Endothelial cell of umbilical vein (primary cell): Measurements from ENCODE around the gene CAMTA1. TPM values are rescaled to one million over a fixed set of nuclear protein-coding genes. Genes with fewer than 3 reads are reported as not detected.

Source experiments
- BruUV-seq: library from RNA; stranded (reverse); fragments of 400-500 nt; replicated peaks from 2 replicates; lab custom pipeline; 2021; lab: Mats Ljungman, UMichigan
- CTCF ChIA-PET: fragments of 300-600, 350-600 bp; sonication (Branson Sonifier 250); formaldehyde crosslinking; loops from one replicate; lab custom pipeline; 2021; ENCODE audit warnings: antibody characterized with exemption, inconsistent platforms; lab: Charles Lee
- POLR2A ChIA-PET: fragments of 300-600, 350-600 bp; sonication (Branson Sonifier 250); formaldehyde crosslinking; loops from one replicate; lab custom pipeline; 2021; ENCODE audit warnings: antibody characterized with exemption, inconsistent platforms; lab: Charles Lee
- DNase-seq: peaks from one replicate; pipeline ENCODE4 v3.0.0-alpha.2; 2011; ENCODE audit warnings: low read depth, low spot score
- FAIRE-seq: peaks from 2 replicates; lab custom pipeline; 2011; peaks lifted over from hg19 to GRCh38; lab: Jason Lieb, UNC
- H2AFZ ChIP-seq: 2 replicates; pipeline ENCODE4 v1.6.0; 2012; ENCODE audit warnings: low read depth, low read length, control low read depth, inconsistent platforms
- H3K27ac ChIP-seq: 2 replicates; pipeline ENCODE4 v1.5.1; 2011; ENCODE audit warnings: low read depth, mild to moderate bottlenecking, control low read depth, low read length, moderate library complexity; ENCODE audit not compliant: insufficient read depth
- H3K27me3 ChIP-seq, 2 experiments: 2 replicates each; pipeline versions ENCODE4 v1.6.0 to v1.6.1; 2011; ENCODE audit warnings: low read length in 2 of 2, mixed read lengths in 1 of 2; ENCODE audit not compliant: control insufficient read depth in 2 of 2, insufficient read depth in 2 of 2
- H3K36me3 ChIP-seq, 2 experiments: 2 replicates in 1 of 2; 3 replicates in 1 of 2; pipeline ENCODE4 v1.5.1; 2011; ENCODE audit warnings: low read length in 2 of 2, mild to moderate bottlenecking in 1 of 2, moderate library complexity in 1 of 2; ENCODE audit not compliant: control insufficient read depth in 2 of 2, insufficient read depth in 2 of 2; ENCODE audit errors: extremely low read depth in 1 of 2
- H3K4me1 ChIP-seq: 3 replicates; pipeline ENCODE4 v1.5.1; 2011; ENCODE audit warnings: mild to moderate bottlenecking, low read length; ENCODE audit not compliant: control insufficient read depth, insufficient read depth; ENCODE audit errors: extremely low read depth
- H3K4me2 ChIP-seq: 2 replicates; pipeline ENCODE4 v1.6.1; 2011; ENCODE audit warnings: low read length, control low read depth, mixed read lengths; ENCODE audit not compliant: insufficient read depth
- H3K4me3 ChIP-seq, 3 experiments: fragments of 200-600 bp in 1 of 3; sonication (generic), shearing (Covaris generic) in 1 of 3; replicated peaks in 1 of 3; 2 replicates each; pipeline ENCODE4 v1.5.1; 2011 to 2016; ENCODE audit warnings: control low read depth in 3 of 3, low read length in 3 of 3, mild to moderate bottlenecking in 2 of 3, inconsistent platforms in 1 of 3, low read depth in 1 of 3, moderate library complexity in 1 of 3; ENCODE audit not compliant: insufficient read depth in 1 of 3
- H3K79me2 ChIP-seq: 2 replicates; pipeline ENCODE4 v1.6.0; 2012; ENCODE audit warnings: low read length, inconsistent platforms; ENCODE audit not compliant: control insufficient read depth, insufficient read depth
- H3K9ac ChIP-seq: replicated peaks from 2 replicates; pipeline ENCODE3; 2011; ENCODE audit warnings: low read length, control low read depth; ENCODE audit not compliant: insufficient read depth; ENCODE audit errors: extremely low read depth
- H3K9me1 ChIP-seq: replicated peaks from 3 replicates; pipeline ENCODE4 v1.6.0; 2011; ENCODE audit warnings: mild to moderate bottlenecking, low read length; ENCODE audit not compliant: control insufficient read depth, insufficient read depth; ENCODE audit errors: extremely low read depth
- H3K9me3 ChIP-seq: replicated peaks from 2 replicates; pipeline ENCODE4 v1.5.1; 2012; ENCODE audit warnings: low read length, inconsistent platforms; ENCODE audit not compliant: control insufficient read depth, insufficient read depth
- H4K20me1 ChIP-seq: replicated peaks from 2 replicates; pipeline ENCODE3; 2011; ENCODE audit warnings: mild to moderate bottlenecking, low read length; ENCODE audit not compliant: control insufficient read depth, insufficient read depth; ENCODE audit errors: extremely low read depth
- EZH2 ChIP-seq: IDR thresholded peaks from 2 replicates; pipeline ENCODE4 v1.6.1; 2012; ENCODE audit warnings: borderline replicate concordance, low read depth, mild to moderate bottlenecking, moderate library complexity, low read length, inconsistent platforms; ENCODE audit not compliant: severe bottlenecking
- FOS ChIP-seq: IDR thresholded peaks from 2 replicates; pipeline ENCODE4 v1.6.1; 2011; ENCODE audit warnings: mild to moderate bottlenecking, low read length, moderate library complexity, borderline replicate concordance; ENCODE audit not compliant: insufficient read depth
- GATA2 ChIP-seq: IDR thresholded peaks from 2 replicates; pipeline ENCODE4 v1.7.0; 2011; ENCODE audit warnings: low read depth, mild to moderate bottlenecking, moderate library complexity, mixed read lengths, low read length; ENCODE audit not compliant: insufficient read length, insufficient read depth
- JUN ChIP-seq: IDR thresholded peaks from 2 replicates; pipeline ENCODE4 v1.6.1; 2011; ENCODE audit warnings: borderline replicate concordance, low read depth; ENCODE audit not compliant: insufficient read length, insufficient read depth
- MYC ChIP-seq: IDR thresholded peaks from one replicate; pipeline ENCODE4 v1.6.1; 2011; ENCODE audit warnings: mild to moderate bottlenecking, low read depth, low read length
- POLR2A ChIP-seq: IDR thresholded peaks from 2 replicates; pipeline ENCODE4 v1.6.1; 2012; ENCODE audit warnings: low read depth, mild to moderate bottlenecking, control low read depth, low read length
- POLR2AphosphoS5 ChIP-seq: IDR thresholded peaks from 2 replicates; pipeline ENCODE4 v1.6.1; 2012; ENCODE audit warnings: low read depth, mild to moderate bottlenecking, control low read depth, low read length, moderate library complexity; ENCODE audit not compliant: insufficient read depth
- dilution Hi-C: fragments of 300-500 bp; cut with MboI; formaldehyde crosslinking; loops from one replicate; pipeline ENCODE4 v1.15.0; 2019; ENCODE audit warnings: low sequenced_read_pairs; ENCODE audit not compliant: extremely low pct_ligation_motif_present
- intact Hi-C: fragments of 100-400 bp; cut with micrococcal nuclease; formaldehyde crosslinking; loops from one replicate; pipeline ENCODE4 v1.10.0; 2022
- polyA plus RNA-seq, 4 experiments: library from polyadenylated mRNA; depleted of rRNA in 3 of 4; stranded (reverse) in 3 of 4; unstranded in 1 of 4; fragments of >200 nt; gene quantifications; 2 replicates each; pipeline versions ENCODE4 v1.2.1 to v1.2.3, GENCODE V29; 2011 to 2012; ENCODE audit warnings: missing spikeins in 1 of 4
- total RNA-seq: library from RNA; stranded (reverse); gene quantifications from 2 replicates; pipeline ENCODE4 v1.2.3, GENCODE V29; 2021
- TF ChIP-seq, protein P1 (sequence below): IDR thresholded peaks from 2 replicates; pipeline ENCODE4 v1.6.1; 2011; ENCODE audit not compliant: insufficient read depth, insufficient read length
- TF ChIP-seq, protein P2 (sequence below), 2 donors: IDR thresholded peaks; 1 replicate in 1 of 2; 2 replicates in 1 of 2; pipeline ENCODE4 v1.5.1; 2011; ENCODE audit warnings: low read length in 2 of 2, mild to moderate bottlenecking in 2 of 2, moderate library complexity in 2 of 2, control low read depth in 1 of 2, inconsistent platforms in 1 of 2, low read depth in 1 of 2; ENCODE audit not compliant: insufficient read depth in 1 of 2; ENCODE audit errors: extremely low read depth in 1 of 2

CAMTA1 gene
- total and polyA plus RNA-seq, 2 donors (not counting 3 experiments of a cell fraction or from before 2014, with no cell fraction given), result 50.8 to 92.7 TPM

DNA sequence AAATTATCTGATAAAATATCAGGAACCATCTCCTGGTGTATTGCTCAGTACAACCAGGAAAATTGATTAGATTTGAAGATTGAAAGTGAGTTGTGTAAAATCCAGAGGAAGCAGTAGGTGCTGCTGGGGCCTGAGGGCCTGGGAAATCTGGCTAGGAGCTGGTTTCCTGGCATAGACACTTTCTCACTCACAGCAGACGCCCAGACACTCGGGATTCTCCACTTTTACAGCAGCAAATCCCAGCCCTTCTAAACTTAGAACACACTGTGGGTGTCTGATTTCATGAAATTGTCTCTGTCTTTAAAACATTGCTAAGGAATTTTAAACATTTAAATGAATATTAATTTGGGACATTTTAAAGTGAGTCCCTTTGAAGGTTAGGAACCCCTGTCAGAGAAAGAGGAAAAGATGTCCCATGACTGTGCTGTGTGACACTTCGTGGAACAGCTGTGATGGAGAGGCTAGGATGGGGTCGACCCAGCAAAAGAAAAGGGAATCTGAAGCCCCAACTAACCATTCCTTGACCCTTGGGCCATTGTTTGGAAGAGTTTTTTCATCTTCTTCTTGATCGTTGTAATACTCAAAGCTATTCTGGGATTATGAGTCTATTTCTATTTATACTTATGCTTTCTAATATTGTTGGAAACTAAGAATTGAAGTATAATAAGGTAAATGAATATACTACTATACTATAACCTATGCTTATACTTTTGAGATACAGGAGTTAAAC is 936.9 kb downstream of the CAMTA1 start:
- Histone ChIP-seq H2AFZ (no peak overlapping the region), H3K4me3 (no peak overlapping the region), H3K9me1 (no peaks in the 10 kb centered on the region), H3K9ac (no peak overlapping the region), H3K27ac (no peak overlapping the region), H4K20me1 (no peaks in the 10 kb centered on the region), H3K4me2 (no peak overlapping the region), H3K27me3 (no peaks in the 10 kb centered on the region), H3K36me3 (no peaks in the 10 kb centered on the region), H3K4me1 (peaks cover 8% of the 10 kb centered on the region), H3K79me2 (no peaks in the 10 kb centered on the region), H3K9me3 (no peaks in the 10 kb centered on the region)
- intact Hi-C loops, result no loop called here
- POLR2A ChIA-PET, result interaction anchor here (0.6 kb wide), 1 partner anchor 66 kb away, joined by 4 read pairs; no protein-coding TSS in a partner anchor
- BruUV-seq, result no TSS peak
- DNase-seq, result no peak
- TF ChIP-seq POLR2AphosphoS5 (no peak), EZH2 (no peak)
- dilution Hi-C loops, result no loop called here
- CTCF ChIA-PET, result interaction anchor here (1.5 to 1.9 kb wide), 3 partner anchors 12 to 55 kb away, joined by 3 to 9 read pairs (median 8); no protein-coding TSS in a partner anchor
- no peak for FAIRE-seq

DNA sequence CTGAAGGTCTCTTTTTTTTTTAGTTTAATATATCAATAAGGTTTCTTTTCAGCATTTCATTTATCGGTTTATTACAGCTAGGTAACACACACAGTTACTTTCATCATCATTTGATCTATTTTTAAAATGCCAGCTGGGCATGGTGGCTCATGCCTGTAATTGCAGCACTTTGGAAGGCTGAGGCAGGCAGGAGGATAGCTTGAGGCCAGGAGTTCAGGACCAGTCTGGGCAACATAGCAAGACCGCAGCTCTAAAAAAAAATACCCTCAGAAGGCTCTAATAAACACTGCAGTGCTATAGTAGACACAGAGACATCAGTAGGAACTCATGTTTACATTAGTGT is 937.4 kb downstream of the CAMTA1 start:
- CTCF ChIA-PET, result interaction anchor here (1.5 to 1.9 kb wide), 3 partner anchors 11 to 56 kb away, joined by 3 to 9 read pairs (median 8); no protein-coding TSS in a partner anchor
- H3K9me3 ChIP-seq, result no peaks in the 10 kb centered on the region
- no peaks in the 10 kb centered on the region for H4K20me1 ChIP-seq
- no peaks in the 10 kb centered on the region for H3K79me2 ChIP-seq
- no peak overlapping the region for H3K27ac ChIP-seq
- DNase-seq (no peak), FAIRE-seq (no peak)
- no peak overlapping the region for H3K9ac ChIP-seq
- peaks cover 8% of the 10 kb centered on the region for H3K4me1 ChIP-seq
- H3K4me3 ChIP-seq, result no peak overlapping the region
- BruUV-seq, result no TSS peak
- H3K27me3 ChIP-seq, result no peaks in the 10 kb centered on the region
- no peak overlapping the region for H3K4me2 ChIP-seq
- dilution Hi-C loops, result no loop called here
- TF ChIP-seq JUN, result no peak
- TF ChIP-seq MYC, result no peak
- TF ChIP-seq POLR2AphosphoS5, result no peak
- TF ChIP-seq POLR2A, result no peak
- TF ChIP-seq, protein P1, sequence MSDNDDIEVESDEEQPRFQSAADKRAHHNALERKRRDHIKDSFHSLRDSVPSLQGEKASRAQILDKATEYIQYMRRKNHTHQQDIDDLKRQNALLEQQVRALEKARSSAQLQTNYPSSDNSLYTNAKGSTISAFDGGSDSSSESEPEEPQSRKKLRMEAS, result no peak
- no peak for TF ChIP-seq FOS
- TF ChIP-seq, protein P2, sequence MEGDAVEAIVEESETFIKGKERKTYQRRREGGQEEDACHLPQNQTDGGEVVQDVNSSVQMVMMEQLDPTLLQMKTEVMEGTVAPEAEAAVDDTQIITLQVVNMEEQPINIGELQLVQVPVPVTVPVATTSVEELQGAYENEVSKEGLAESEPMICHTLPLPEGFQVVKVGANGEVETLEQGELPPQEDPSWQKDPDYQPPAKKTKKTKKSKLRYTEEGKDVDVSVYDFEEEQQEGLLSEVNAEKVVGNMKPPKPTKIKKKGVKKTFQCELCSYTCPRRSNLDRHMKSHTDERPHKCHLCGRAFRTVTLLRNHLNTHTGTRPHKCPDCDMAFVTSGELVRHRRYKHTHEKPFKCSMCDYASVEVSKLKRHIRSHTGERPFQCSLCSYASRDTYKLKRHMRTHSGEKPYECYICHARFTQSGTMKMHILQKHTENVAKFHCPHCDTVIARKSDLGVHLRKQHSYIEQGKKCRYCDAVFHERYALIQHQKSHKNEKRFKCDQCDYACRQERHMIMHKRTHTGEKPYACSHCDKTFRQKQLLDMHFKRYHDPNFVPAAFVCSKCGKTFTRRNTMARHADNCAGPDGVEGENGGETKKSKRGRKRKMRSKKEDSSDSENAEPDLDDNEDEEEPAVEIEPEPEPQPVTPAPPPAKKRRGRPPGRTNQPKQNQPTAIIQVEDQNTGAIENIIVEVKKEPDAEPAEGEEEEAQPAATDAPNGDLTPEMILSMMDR (IDR thresholded peaks at IDR 0.05; ENCODE audit: extremely low read depth in 1 of 2, insufficient read depth in 1 of 2, low read depth in 1 of 2, low read length in 2 of 2), result no peak
- no peak for TF ChIP-seq GATA2
- no peaks in the 10 kb centered on the region for H3K9me1 ChIP-seq
- POLR2A ChIA-PET, result interaction anchor here (0.6 kb wide), 1 partner anchor 66 kb away, joined by 4 read pairs; no protein-coding TSS in a partner anchor
- H3K36me3 ChIP-seq, result no peaks in the 10 kb centered on the region
- no peak overlapping the region for H2AFZ ChIP-seq
- intact Hi-C loops, result no loop called here
